HCT116 (cell line): ENCODE results near the gene JCAD. TPM values are rescaled to one million over a fixed set of nuclear protein-coding genes. Genes with fewer than 3 reads are reported as not detected.

ENCODE experiments used
- ATAC-seq: fragments of 200-7000 bp; cut with Tn5 transposase; 2 replicates; pipeline ENCODE4 v1.9.1; 2020; ENCODE audit warnings: mild to moderate bottlenecking, moderate library complexity
- BruUV-seq: library from RNA; stranded (reverse); fragments of 400-500 nt; replicated peaks from 2 replicates; lab custom pipeline; 2021; lab: Mats Ljungman, UMichigan
- CTCF ChIA-PET: fragments of 300-600 bp; sonication (Branson Sonifier 250); formaldehyde crosslinking; loops from one replicate; lab custom pipeline; 2021; ENCODE audit warnings: antibody characterized with exemption; lab: Charles Lee
- POLR2A ChIA-PET: fragments of 300-600, 350-600 bp; sonication (Branson Sonifier 250); formaldehyde crosslinking; loops from one replicate; lab custom pipeline; 2021; ENCODE audit warnings: antibody characterized with exemption; lab: Charles Lee
- RAD21 ChIA-PET, 2 experiments: fragments of 300-600 bp; sonication (Branson Sonifier 250); formaldehyde crosslinking; loops; one replicate each; lab custom pipeline; 2023; ENCODE audit warnings: low total read pairs in 2 of 2; ENCODE audit not compliant: uncharacterized antibody in 2 of 2, unreplicated experiment in 2 of 2, low non-redundant PET in 1 of 2; lab: Charles Lee
- DNase-seq: peaks from one replicate; pipeline ENCODE4 v3.0.0-alpha.2; 2010; ENCODE audit warnings: low read depth, low spot score
- H2AFZ ChIP-seq: fragments of 200-600 bp; shearing (Covaris generic), sonication (generic); 2 replicates; pipeline ENCODE4 v1.6.1; 2017; ENCODE audit warnings: low read depth, mixed run types, mixed read lengths, antibody characterized with exemption, low read length; ENCODE audit not compliant: poor library complexity, severe bottlenecking
- H3K27ac ChIP-seq: 2 replicates; pipeline ENCODE4 v1.5.1; 2012; ENCODE audit warnings: low read depth, low read length
- H3K27me3 ChIP-seq: fragments of 200-600 bp; sonication (generic); 2 replicates; pipeline ENCODE4 v1.6.1; 2016; ENCODE audit warnings: mixed run types, low read length, mixed read lengths; ENCODE audit not compliant: insufficient read depth
- H3K36me3 ChIP-seq, 2 experiments: fragments of 200-500 bp in 1 of 2; fragments of 200-600 bp in 1 of 2; sonication (Bioruptor generic) in 1 of 2; sonication (generic) in 1 of 2; 2 replicates each; pipeline versions ENCODE4 v1.5.1 to v1.6.1; 2014 to 2016; ENCODE audit warnings: low read length in 2 of 2, inconsistent platforms in 1 of 2, mixed read lengths in 1 of 2, mixed run types in 1 of 2; ENCODE audit not compliant: insufficient read depth in 2 of 2, control insufficient read depth in 1 of 2
- H3K4me1 ChIP-seq, 2 experiments: fragments of 200-600 bp in 1 of 2; sonication (generic) in 1 of 2; 2 replicates each; pipeline versions ENCODE4 v1.5.1 to v1.6.1; 2012 to 2017; ENCODE audit warnings: low read length in 2 of 2, inconsistent platforms in 1 of 2, mild to moderate bottlenecking in 1 of 2, mixed read lengths in 1 of 2, mixed run types in 1 of 2, moderate library complexity in 1 of 2; ENCODE audit not compliant: insufficient read depth in 2 of 2, control insufficient read depth in 1 of 2
- H3K4me2 ChIP-seq: fragments of 200-600 bp; sonication (generic); 2 replicates; pipeline ENCODE4 v1.6.1; 2017; ENCODE audit warnings: mixed run types, low read length, mixed read lengths
- H3K4me3 ChIP-seq, 2 experiments: fragments of 200-600 bp in 1 of 2; sonication (generic) in 1 of 2; replicated peaks in 1 of 2; 2 replicates each; pipeline ENCODE4 v1.5.1; 2011 to 2016; ENCODE audit warnings: low read length in 2 of 2, control low read depth in 1 of 2, low read depth in 1 of 2, mild to moderate bottlenecking in 1 of 2, mixed read lengths in 1 of 2, mixed run types in 1 of 2
- H3K79me2 ChIP-seq: fragments of 200-600 bp; sonication (generic); 2 replicates; pipeline ENCODE4 v1.6.1; 2017; ENCODE audit warnings: mild to moderate bottlenecking, mixed run types, low read length, moderate library complexity, mixed read lengths; ENCODE audit not compliant: insufficient read depth
- H3K9ac ChIP-seq: fragments of 200-600 bp; sonication (generic); 2 replicates; pipeline ENCODE4 v1.6.1; 2016; ENCODE audit warnings: low read length, mixed read lengths
- H3K9me2 ChIP-seq: fragments of 200-600 bp; sonication (generic), shearing (Covaris generic); 2 replicates; pipeline ENCODE4 v1.6.1; 2017; ENCODE audit warnings: mixed run types, mild to moderate bottlenecking, moderate library complexity; ENCODE audit not compliant: insufficient read depth
- H3K9me3 ChIP-seq, 2 experiments: fragments of 200-500 bp in 1 of 2; fragments of 200-600 bp in 1 of 2; sonication (Bioruptor generic) in 1 of 2; sonication (generic) in 1 of 2; 2 replicates each; pipeline ENCODE4 v1.6.1; 2014 to 2017; ENCODE audit warnings: low read length in 2 of 2, mixed read lengths in 2 of 2, inconsistent platforms in 1 of 2, low read depth in 1 of 2, mild to moderate bottlenecking in 1 of 2, mixed run types in 1 of 2, moderate library complexity in 1 of 2; ENCODE audit not compliant: control insufficient read depth in 1 of 2, insufficient read depth in 1 of 2
- H4K20me1 ChIP-seq: fragments of 200-600 bp; sonication (generic), shearing (Covaris generic); 2 replicates; pipeline ENCODE4 v1.6.1; 2017; ENCODE audit warnings: mixed run types, mild to moderate bottlenecking, moderate library complexity; ENCODE audit not compliant: insufficient read depth
- CBX3 ChIP-seq: IDR thresholded peaks from 2 replicates; pipeline ENCODE4 v1.6.1; 2012; ENCODE audit warnings: low read depth
- CEBPB ChIP-seq: IDR thresholded peaks from 2 replicates; pipeline ENCODE4 v1.6.1; 2012; ENCODE audit warnings: low read depth
- EGR1 ChIP-seq: IDR thresholded peaks from 2 replicates; pipeline ENCODE4 v1.6.1; 2012; ENCODE audit warnings: low read depth
- EZH2 ChIP-seq: fragments of 200-600 bp; sonication (generic); IDR thresholded peaks from 2 replicates; pipeline ENCODE4 v1.6.1; 2017; ENCODE audit warnings: antibody characterized with exemption, mixed run types
- EZH2phosphoT487 ChIP-seq: fragments of 200-600 bp; IDR thresholded peaks from 2 replicates; pipeline ENCODE4 v1.6.1; 2018; ENCODE audit warnings: antibody characterized with exemption, borderline replicate concordance
- FOSL1 ChIP-seq: IDR thresholded peaks from 2 replicates; pipeline ENCODE4 v1.6.1; 2012; ENCODE audit warnings: low read depth
- POLR2A ChIP-seq: IDR thresholded peaks from 2 replicates; pipeline ENCODE4 v1.7.0; 2011; ENCODE audit warnings: borderline replicate concordance; ENCODE audit not compliant: insufficient read depth, insufficient read length; ENCODE audit errors: extremely low read depth
- POLR2AphosphoS5 ChIP-seq: IDR thresholded peaks from 2 replicates; pipeline ENCODE4 v1.6.1; 2011; ENCODE audit warnings: mild to moderate bottlenecking, low read depth, low read length, moderate library complexity
- RAD21 ChIP-seq: IDR thresholded peaks from 2 replicates; pipeline ENCODE4 v1.6.1; 2012; ENCODE audit warnings: low read depth, mild to moderate bottlenecking
- SP1 ChIP-seq: IDR thresholded peaks from 2 replicates; pipeline ENCODE4 v1.6.1; 2012; ENCODE audit warnings: low read depth
- SRF ChIP-seq: IDR thresholded peaks from 2 replicates; pipeline ENCODE4 v1.6.1; 2012; ENCODE audit warnings: low read depth
- TCF7L2 ChIP-seq: IDR thresholded peaks from 2 replicates; pipeline ENCODE4 v1.7.0; 2011; ENCODE audit warnings: borderline replicate concordance, inconsistent platforms; ENCODE audit not compliant: insufficient read depth, insufficient read length; ENCODE audit errors: extremely low read depth
- YY1 ChIP-seq: IDR thresholded peaks from 2 replicates; pipeline ENCODE4 v1.6.1; 2011; ENCODE audit warnings: low read length, low read depth, moderate library complexity, mild to moderate bottlenecking; ENCODE audit not compliant: insufficient replicate concordance; ENCODE audit errors: extremely low read depth
- ZFX ChIP-seq: fragments of 450-650 bp; IDR thresholded peaks from 2 replicates; pipeline ENCODE4 v1.6.1; 2017
- ZNF274 ChIP-seq: fragments of 200-500 bp; sonication (Bioruptor generic); IDR thresholded peaks from 2 replicates; pipeline ENCODE4 v1.6.1; 2014; ENCODE audit warnings: mild to moderate bottlenecking, low read depth, low read length, inconsistent platforms
- intact Hi-C: fragments of 100-400 bp; cut with micrococcal nuclease; formaldehyde crosslinking; loops from 2 replicates; pipeline ENCODE4 v1.10.0; 2022
- total RNA-seq: library from RNA; stranded (reverse); gene quantifications from one replicate; pipeline ENCODE4 v1.2.1, GENCODE V29; 2021; ENCODE audit not compliant: unreplicated experiment
- TF ChIP-seq, protein P1 (sequence below): IDR thresholded peaks from 2 replicates; pipeline ENCODE4 v1.6.1; 2012
- TF ChIP-seq, protein P2 (sequence below): IDR thresholded peaks from 2 replicates; pipeline ENCODE4 v1.6.1; 2011; ENCODE audit warnings: mild to moderate bottlenecking, low read length, moderate library complexity; ENCODE audit not compliant: insufficient replicate concordance; ENCODE audit errors: extremely low read depth
- TF ChIP-seq, protein P3 (sequence below): IDR thresholded peaks from 2 replicates; pipeline ENCODE4 v1.6.1; 2012
- TF ChIP-seq, protein P4 (sequence below): IDR thresholded peaks from 2 replicates; pipeline ENCODE4 v1.6.1; 2012; ENCODE audit warnings: low read depth
- TF ChIP-seq, protein P5 (sequence below), 3 experiments: fragments of 200-600 bp in 1 of 3; sonication (generic) in 1 of 3; IDR thresholded peaks in 2 of 3; conservative IDR thresholded peaks in 1 of 3; 2 replicates each; pipeline ENCODE4 v1.5.1; 2012 to 2017; ENCODE audit warnings: low read depth in 2 of 3, low read length in 2 of 3, antibody characterized with exemption in 1 of 3, borderline replicate concordance in 1 of 3, control low read depth in 1 of 3, mild to moderate bottlenecking in 1 of 3, mixed read lengths in 1 of 3, mixed run types in 1 of 3, moderate library complexity in 1 of 3; ENCODE audit not compliant: insufficient read depth in 1 of 3

Gene JCAD
- total RNA-seq, 1 experiment from 2014 or later, result 17.5 TPM

DNA sequence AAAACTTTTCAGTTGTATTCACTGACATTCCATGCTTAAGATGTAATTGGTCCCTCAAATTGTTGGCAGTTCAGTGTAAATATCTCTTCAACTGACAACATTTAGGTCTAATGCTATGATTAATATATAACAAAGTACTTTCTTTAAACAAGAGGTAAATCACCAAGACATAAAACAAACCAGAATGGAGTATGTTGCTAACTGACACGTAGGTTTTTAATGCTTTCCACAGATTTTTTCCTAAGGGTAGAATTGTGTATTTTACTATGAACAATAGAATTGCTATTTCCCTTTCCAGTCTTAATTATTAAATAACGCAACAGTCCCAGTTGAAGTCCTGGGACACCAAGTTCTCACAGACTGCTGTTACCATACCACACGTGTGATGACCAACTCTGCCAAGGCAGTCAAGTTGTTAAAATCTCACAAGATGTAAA is 4.1 kb downstream of the JCAD start:
- Histone ChIP-seq H4K20me1 (no peaks in the 10 kb centered on the region), H3K4me2 (peak overlapping the region; percentile 81; the same call in 1 of the 2 replicates), H3K9me3 (no peaks in the 10 kb centered on the region), H3K9ac (no peak overlapping the region), H3K4me3 (no peak overlapping the region), H3K9me2 (no peaks in the 10 kb centered on the region), H3K27ac (no peak overlapping the region), H3K79me2 (peaks cover 18% of the 10 kb centered on the region), H3K36me3 (no peaks in the 10 kb centered on the region), H3K4me1 (peaks cover 39 to 58% of the 10 kb centered on the region in 2 experiments), H2AFZ (no peak overlapping the region), H3K27me3 (no peaks in the 10 kb centered on the region)
- BruUV-seq, result no TSS peak
- intact Hi-C loops, result no loop called here
- no peak for DNase-seq
- RAD21 ChIA-PET, result no interaction called here
- POLR2A ChIA-PET, result no interaction called here
- CTCF ChIA-PET, result no interaction called here
- no peak for TF ChIP-seq CEBPB
- no peak for TF ChIP-seq YY1
- TF ChIP-seq EZH2, result no peak
- TF ChIP-seq, protein P1, sequence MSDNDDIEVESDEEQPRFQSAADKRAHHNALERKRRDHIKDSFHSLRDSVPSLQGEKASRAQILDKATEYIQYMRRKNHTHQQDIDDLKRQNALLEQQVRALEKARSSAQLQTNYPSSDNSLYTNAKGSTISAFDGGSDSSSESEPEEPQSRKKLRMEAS, result no peak
- no peak for TF ChIP-seq CBX3
- TF ChIP-seq FOSL1, result no peak
- no peak for TF ChIP-seq ZNF274
- TF ChIP-seq, protein P2, sequence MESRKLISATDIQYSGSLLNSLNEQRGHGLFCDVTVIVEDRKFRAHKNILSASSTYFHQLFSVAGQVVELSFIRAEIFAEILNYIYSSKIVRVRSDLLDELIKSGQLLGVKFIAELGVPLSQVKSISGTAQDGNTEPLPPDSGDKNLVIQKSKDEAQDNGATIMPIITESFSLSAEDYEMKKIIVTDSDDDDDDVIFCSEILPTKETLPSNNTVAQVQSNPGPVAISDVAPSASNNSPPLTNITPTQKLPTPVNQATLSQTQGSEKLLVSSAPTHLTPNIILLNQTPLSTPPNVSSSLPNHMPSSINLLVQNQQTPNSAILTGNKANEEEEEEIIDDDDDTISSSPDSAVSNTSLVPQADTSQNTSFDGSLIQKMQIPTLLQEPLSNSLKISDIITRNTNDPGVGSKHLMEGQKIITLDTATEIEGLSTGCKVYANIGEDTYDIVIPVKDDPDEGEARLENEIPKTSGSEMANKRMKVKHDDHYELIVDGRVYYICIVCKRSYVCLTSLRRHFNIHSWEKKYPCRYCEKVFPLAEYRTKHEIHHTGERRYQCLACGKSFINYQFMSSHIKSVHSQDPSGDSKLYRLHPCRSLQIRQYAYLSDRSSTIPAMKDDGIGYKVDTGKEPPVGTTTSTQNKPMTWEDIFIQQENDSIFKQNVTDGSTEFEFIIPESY, result no peak
- no peak for TF ChIP-seq EZH2phosphoT487
- no peak for TF ChIP-seq TCF7L2
- TF ChIP-seq EGR1, result no peak
- TF ChIP-seq, protein P3, sequence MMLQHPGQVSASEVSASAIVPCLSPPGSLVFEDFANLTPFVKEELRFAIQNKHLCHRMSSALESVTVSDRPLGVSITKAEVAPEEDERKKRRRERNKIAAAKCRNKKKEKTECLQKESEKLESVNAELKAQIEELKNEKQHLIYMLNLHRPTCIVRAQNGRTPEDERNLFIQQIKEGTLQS, result no peak
- TF ChIP-seq, protein P4, sequence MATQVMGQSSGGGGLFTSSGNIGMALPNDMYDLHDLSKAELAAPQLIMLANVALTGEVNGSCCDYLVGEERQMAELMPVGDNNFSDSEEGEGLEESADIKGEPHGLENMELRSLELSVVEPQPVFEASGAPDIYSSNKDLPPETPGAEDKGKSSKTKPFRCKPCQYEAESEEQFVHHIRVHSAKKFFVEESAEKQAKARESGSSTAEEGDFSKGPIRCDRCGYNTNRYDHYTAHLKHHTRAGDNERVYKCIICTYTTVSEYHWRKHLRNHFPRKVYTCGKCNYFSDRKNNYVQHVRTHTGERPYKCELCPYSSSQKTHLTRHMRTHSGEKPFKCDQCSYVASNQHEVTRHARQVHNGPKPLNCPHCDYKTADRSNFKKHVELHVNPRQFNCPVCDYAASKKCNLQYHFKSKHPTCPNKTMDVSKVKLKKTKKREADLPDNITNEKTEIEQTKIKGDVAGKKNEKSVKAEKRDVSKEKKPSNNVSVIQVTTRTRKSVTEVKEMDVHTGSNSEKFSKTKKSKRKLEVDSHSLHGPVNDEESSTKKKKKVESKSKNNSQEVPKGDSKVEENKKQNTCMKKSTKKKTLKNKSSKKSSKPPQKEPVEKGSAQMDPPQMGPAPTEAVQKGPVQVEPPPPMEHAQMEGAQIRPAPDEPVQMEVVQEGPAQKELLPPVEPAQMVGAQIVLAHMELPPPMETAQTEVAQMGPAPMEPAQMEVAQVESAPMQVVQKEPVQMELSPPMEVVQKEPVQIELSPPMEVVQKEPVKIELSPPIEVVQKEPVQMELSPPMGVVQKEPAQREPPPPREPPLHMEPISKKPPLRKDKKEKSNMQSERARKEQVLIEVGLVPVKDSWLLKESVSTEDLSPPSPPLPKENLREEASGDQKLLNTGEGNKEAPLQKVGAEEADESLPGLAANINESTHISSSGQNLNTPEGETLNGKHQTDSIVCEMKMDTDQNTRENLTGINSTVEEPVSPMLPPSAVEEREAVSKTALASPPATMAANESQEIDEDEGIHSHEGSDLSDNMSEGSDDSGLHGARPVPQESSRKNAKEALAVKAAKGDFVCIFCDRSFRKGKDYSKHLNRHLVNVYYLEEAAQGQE, result no peak
- TF ChIP-seq POLR2A, result no peak
- no peak for TF ChIP-seq SRF
- no peak for TF ChIP-seq POLR2AphosphoS5
- TF ChIP-seq SP1, result no peak
- no peak for TF ChIP-seq ZFX
- no peak for TF ChIP-seq RAD21
- TF ChIP-seq, protein P5, sequence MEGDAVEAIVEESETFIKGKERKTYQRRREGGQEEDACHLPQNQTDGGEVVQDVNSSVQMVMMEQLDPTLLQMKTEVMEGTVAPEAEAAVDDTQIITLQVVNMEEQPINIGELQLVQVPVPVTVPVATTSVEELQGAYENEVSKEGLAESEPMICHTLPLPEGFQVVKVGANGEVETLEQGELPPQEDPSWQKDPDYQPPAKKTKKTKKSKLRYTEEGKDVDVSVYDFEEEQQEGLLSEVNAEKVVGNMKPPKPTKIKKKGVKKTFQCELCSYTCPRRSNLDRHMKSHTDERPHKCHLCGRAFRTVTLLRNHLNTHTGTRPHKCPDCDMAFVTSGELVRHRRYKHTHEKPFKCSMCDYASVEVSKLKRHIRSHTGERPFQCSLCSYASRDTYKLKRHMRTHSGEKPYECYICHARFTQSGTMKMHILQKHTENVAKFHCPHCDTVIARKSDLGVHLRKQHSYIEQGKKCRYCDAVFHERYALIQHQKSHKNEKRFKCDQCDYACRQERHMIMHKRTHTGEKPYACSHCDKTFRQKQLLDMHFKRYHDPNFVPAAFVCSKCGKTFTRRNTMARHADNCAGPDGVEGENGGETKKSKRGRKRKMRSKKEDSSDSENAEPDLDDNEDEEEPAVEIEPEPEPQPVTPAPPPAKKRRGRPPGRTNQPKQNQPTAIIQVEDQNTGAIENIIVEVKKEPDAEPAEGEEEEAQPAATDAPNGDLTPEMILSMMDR (IDR thresholded peaks at IDR 0.05 in 2 of 3, conservative IDR thresholded peaks at IDR 0.05 in 1 of 3; ENCODE audit: borderline replicate concordance in 1 of 3, insufficient read depth in 1 of 3, low read depth in 2 of 3, low read length in 2 of 3), result no peak
- ATAC-seq, result no peak
